ENCODE data around the gene HIVEP2.

GRCh38 chr6:142823256-142823902, 121.6 kb downstream of the HIVEP2 start:
- TF ChIP-seq CTCF (IDR thresholded peaks at IDR 0.05) (no peak), POLR2A (IDR thresholded peaks at IDR 0.05) (no peak)

Data from lower leg skin (tissue), 3 donors.